ENCODE measurements around the gene BTLA. TPM values are rescaled to one million over a fixed set of nuclear protein-coding genes. Genes with fewer than 3 reads are reported as not detected.
"Not testable (repeated sequence)": the region's sequence is repeated elsewhere in the genome, so short reads cannot be mapped to it uniquely, and the experiment has no call there.

BTLA gene
- total RNA-seq, 6 experiments from 2014 or later: not detected

DNA sequence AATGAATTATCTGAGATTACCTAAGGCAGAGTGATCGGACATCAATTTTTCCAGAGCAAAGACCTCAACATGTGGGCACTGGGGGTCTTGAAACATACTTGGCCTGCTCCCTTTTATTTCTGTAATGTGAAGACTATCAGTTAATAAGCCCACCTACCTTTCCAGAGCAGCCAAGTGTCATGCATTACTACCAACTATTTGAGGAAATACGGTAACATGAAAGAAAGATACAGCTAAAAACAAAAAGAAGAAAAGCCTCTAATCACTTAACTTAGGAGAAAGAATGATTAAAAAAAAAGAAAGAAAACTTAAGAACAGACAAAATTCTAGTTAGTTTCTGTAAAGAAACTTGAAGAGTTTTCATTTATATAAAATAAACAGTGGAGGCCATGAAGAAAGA lies 73.9 kb downstream of the BTLA start:
- Mint-ChIP-seq H3K36me3 (ENCODE audit: low read depth) (no peaks in the 10 kb centered on the region), H3K9me3 (no peaks in the 10 kb centered on the region), H3K4me3 (no peak overlapping the region), H3K4me1 (ENCODE audit: low read depth) (no peaks in the 10 kb centered on the region), H3K27me3 (ENCODE audit: insufficient read depth) (peaks cover 5% of the 10 kb centered on the region), H3K27ac (no peak overlapping the region)
- DNase-seq: no peak
- TF ChIP-seq, protein P1, sequence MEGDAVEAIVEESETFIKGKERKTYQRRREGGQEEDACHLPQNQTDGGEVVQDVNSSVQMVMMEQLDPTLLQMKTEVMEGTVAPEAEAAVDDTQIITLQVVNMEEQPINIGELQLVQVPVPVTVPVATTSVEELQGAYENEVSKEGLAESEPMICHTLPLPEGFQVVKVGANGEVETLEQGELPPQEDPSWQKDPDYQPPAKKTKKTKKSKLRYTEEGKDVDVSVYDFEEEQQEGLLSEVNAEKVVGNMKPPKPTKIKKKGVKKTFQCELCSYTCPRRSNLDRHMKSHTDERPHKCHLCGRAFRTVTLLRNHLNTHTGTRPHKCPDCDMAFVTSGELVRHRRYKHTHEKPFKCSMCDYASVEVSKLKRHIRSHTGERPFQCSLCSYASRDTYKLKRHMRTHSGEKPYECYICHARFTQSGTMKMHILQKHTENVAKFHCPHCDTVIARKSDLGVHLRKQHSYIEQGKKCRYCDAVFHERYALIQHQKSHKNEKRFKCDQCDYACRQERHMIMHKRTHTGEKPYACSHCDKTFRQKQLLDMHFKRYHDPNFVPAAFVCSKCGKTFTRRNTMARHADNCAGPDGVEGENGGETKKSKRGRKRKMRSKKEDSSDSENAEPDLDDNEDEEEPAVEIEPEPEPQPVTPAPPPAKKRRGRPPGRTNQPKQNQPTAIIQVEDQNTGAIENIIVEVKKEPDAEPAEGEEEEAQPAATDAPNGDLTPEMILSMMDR (IDR thresholded peaks at IDR 0.05): no peak

DNA sequence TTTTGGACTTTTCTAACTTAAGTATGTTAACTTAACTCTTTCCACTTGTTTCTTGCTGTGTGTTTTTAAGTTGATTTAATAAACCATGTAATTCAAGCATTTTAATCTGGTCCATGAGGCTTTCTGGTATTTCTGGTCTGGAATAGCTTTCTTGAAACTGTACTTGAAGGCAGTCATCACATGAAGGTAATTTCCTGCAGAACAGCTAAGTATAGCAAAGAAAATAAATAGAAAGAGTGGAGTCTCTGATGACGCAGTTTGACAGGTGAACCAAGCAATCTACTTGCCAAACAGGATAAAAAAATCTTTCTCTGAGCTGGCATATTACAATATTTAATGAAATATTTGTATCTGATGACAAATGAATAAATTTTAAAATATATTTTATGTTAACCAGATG lies 74.9 kb downstream of the BTLA start:
- DNase-seq: no peak
- Mint-ChIP-seq H3K4me1 (ENCODE audit: low read depth) (no peaks in the 10 kb centered on the region), H3K27ac (no peak overlapping the region), H3K36me3 (ENCODE audit: low read depth) (no peaks in the 10 kb centered on the region), H3K27me3 (ENCODE audit: insufficient read depth) (peaks cover 5% of the 10 kb centered on the region), H3K4me3 (no peak overlapping the region), H3K9me3 (no peaks in the 10 kb centered on the region)
- TF ChIP-seq, protein P1 (IDR thresholded peaks at IDR 0.05): no peak

DNA sequence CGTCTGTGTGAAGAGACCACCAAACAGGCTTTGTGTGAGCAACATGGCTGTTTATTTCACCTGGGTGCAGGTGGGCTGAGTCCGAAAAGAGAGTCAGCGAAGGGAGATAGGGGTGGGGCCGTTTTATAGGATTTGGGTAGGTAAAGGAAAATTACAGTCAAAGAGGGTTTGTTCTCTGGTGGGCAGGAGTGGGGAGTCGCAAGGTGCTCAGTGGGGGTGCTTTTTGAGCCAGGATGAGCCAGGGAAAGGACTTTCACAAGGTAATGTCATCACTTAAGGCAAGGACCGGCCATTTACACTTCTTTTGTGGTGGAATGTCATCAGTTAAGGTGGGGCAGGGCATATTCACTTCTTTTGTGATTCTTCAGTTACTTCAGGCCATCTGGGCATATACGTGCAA lies 76.4 kb downstream of the BTLA start:
- not testable (repeated sequence) for DNase-seq; H3K27ac Mint-ChIP-seq; H3K9me3 Mint-ChIP-seq; H3K4me3 Mint-ChIP-seq; H3K4me1 Mint-ChIP-seq (ENCODE audit: low read depth); H3K36me3 Mint-ChIP-seq (ENCODE audit: low read depth); H3K27me3 Mint-ChIP-seq (ENCODE audit: insufficient read depth)

DNA sequence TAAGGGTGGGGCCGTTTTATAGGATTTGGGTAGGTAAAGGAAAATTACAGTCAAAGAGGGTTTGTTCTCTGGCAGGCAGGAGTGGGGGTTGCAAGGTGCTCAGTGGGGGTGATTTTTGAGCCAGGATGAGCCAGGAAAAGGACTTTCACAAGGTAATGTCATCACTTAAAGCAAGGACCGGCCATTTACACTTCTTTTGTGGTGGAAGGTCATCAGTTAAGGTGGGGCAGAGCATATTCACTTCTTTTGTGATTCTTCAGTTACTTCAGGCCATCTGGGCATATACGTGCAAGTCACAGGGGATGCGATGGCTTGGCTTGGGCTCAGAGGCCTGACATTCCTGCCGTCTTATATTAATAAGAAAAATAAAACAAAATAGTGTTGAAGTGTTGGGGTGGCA lies 80.7 kb downstream of the BTLA start:
- H3K4me1 Mint-ChIP-seq (ENCODE audit: low read depth); H3K9me3 Mint-ChIP-seq; DNase-seq; H3K27ac Mint-ChIP-seq; H3K4me3 Mint-ChIP-seq; H3K36me3 Mint-ChIP-seq (ENCODE audit: low read depth); H3K27me3 Mint-ChIP-seq (ENCODE audit: insufficient read depth): not testable (repeated sequence)

DNA sequence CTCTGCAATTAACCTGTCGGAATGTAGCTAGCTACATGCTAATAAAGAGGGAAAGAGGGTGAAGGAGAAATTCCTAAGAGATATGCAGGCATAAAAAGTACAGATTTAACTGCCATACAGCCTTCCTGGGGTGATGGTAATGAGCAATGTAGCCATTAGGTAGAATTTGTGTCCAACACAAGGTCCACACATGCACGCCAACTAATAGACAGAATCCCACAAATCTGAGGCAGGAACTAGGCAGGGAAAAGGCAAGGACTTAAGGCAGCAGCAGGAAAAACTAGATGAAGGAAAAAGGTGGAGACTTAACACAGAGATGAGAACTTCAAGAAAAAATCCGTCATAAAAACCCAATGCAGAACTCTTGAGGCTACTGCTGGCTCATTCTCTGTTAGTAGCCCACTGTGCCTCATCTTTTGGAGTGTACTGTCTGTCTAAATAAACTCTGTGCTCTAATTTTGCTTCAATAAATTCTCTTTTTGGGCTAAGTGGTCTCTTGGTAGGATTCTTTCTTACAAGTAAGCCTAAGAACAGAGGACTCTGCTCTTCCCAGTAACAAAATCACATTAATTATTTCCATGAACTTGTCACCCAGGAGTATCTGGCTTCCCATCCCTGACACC lies 81.5 kb downstream of the BTLA start:
- no peaks in the 10 kb centered on the region for H3K36me3 Mint-ChIP-seq (ENCODE audit: low read depth)
- H3K4me1 Mint-ChIP-seq (ENCODE audit: low read depth): no peaks in the 10 kb centered on the region
- peaks cover 9% of the 10 kb centered on the region for H3K27me3 Mint-ChIP-seq (ENCODE audit: insufficient read depth)
- DNase-seq: no peak
- no peaks in the 10 kb centered on the region for H3K9me3 Mint-ChIP-seq
- TF ChIP-seq, protein P1 (IDR thresholded peaks at IDR 0.05): no peak
- H3K4me3 Mint-ChIP-seq: no peak overlapping the region
- H3K27ac Mint-ChIP-seq: no peak overlapping the region

DNA sequence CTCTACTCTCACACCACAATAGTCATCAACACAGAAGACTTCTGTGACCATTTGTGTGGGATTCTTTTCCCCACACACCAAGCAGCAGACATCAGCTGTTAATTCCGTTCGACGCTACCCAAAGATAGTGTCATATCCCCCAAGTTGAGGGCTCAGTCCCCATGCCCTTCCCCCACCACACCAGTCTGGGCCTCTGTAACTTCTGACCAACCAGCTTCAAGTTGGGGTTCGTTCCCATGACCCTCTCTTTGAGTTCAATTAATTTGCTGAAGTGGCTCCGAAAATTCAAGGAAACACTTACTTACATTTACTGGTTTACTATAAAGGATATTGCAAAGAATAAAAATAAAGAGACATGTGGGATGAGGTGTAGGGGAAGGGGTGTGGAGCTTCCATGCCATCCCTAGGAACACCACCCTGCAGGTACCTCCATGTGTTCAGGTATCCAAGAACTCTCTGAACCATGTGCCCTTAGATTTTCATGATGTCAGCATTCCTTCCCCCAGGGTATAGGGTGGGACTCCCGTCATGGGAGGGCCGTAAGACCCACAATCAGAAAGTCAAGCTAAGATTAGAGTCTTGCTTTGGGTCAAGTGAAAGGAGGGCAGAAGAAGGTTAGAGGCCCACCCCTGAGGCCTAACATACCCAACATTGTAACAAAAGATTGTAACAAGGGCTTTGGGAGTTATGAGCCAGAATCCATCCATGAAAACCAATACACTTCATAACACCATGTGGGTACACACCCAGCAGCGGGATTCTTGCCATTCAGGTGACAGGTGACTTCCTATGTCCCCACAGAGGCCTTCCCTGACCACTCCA lies 82.7 kb downstream of the BTLA start:
- Mint-ChIP-seq H3K36me3 (ENCODE audit: low read depth) (no peaks in the 10 kb centered on the region), H3K9me3 (no peaks in the 10 kb centered on the region), H3K27ac (no peak overlapping the region), H3K4me3 (no peak overlapping the region), H3K4me1 (ENCODE audit: low read depth) (peaks cover under 1% of the 10 kb centered on the region; the same call in 1 of the 2 replicates), H3K27me3 (ENCODE audit: insufficient read depth) (peaks cover 9% of the 10 kb centered on the region)
- DNase-seq: no peak
- TF ChIP-seq, protein P1 (IDR thresholded peaks at IDR 0.05): no peak

Data from HFFc6 (cell line).